ENCODE data around the gene KCND1.

DNA sequence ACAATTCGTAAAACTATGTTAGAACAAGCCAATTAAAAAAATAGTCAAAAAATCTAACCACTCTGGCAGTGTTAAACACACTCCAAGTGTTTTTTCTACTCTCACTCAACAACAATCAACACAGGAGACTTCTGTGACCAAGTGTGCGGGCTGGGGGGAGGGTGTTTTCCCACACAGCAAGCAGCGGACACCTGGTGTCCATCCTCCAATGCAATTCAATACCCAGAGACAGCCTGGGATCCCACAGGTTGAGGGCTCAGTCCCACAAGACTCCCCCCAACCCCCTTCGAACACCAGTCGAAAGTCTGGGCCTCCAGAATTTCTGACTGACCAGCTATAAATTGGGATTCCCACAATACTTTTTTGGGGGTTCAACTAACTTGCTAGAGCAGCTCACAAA, 44.5 kb downstream of the KCND1 start:
- TF ChIP-seq, protein P1, sequence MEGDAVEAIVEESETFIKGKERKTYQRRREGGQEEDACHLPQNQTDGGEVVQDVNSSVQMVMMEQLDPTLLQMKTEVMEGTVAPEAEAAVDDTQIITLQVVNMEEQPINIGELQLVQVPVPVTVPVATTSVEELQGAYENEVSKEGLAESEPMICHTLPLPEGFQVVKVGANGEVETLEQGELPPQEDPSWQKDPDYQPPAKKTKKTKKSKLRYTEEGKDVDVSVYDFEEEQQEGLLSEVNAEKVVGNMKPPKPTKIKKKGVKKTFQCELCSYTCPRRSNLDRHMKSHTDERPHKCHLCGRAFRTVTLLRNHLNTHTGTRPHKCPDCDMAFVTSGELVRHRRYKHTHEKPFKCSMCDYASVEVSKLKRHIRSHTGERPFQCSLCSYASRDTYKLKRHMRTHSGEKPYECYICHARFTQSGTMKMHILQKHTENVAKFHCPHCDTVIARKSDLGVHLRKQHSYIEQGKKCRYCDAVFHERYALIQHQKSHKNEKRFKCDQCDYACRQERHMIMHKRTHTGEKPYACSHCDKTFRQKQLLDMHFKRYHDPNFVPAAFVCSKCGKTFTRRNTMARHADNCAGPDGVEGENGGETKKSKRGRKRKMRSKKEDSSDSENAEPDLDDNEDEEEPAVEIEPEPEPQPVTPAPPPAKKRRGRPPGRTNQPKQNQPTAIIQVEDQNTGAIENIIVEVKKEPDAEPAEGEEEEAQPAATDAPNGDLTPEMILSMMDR (IDR thresholded peaks at IDR 0.05): no peak
- TF ChIP-seq POLR2A (IDR thresholded peaks at IDR 0.05): no peak
- TF ChIP-seq POLR2AphosphoS5 (IDR thresholded peaks at IDR 0.05): no peak

Data from breast epithelium (tissue), 3 donors.